HG03159 (cell line): ENCODE data around the gene LONRF2.

Experiments
- ATAC-seq: cut with Tn5 transposase; IDR thresholded peaks from one replicate; pipeline ENCODE4 v1.9.1; 2021; ENCODE audit warnings: mild to moderate bottlenecking, moderate library complexity; ENCODE audit not compliant: unreplicated experiment

LONRF2 gene

GRCh38 chr2:100301881-100302584 lies 20.3 kb downstream of the LONRF2 start:
- ATAC-seq: no peak

- ATAC-seq: no peak
These were observed 22.8 kb downstream of the LONRF2 start for GRCh38 chr2:100299548-100299947.

GRCh38 chr2:100297511-100297910 lies 24.8 kb downstream of the LONRF2 start:
- no peak for ATAC-seq

GRCh38 chr2:100294162-100294497 lies 28.2 kb downstream of the LONRF2 start:
- ATAC-seq: no peak

- no peak for ATAC-seq
These were observed 28.8 kb downstream of the LONRF2 start for GRCh38 chr2:100293341-100294161.

GRCh38 chr2:100292022-100292580 lies 30.2 kb downstream of the LONRF2 start:
- no peak for ATAC-seq

- no peak for ATAC-seq
These were observed 30.9 kb downstream of the LONRF2 start for GRCh38 chr2:100291152-100291970.

- ATAC-seq: no peak
These were observed 31.6 kb downstream of the LONRF2 start for GRCh38 chr2:100290718-100291151.

- ATAC-seq: no peak
These were observed 33.3 kb downstream of the LONRF2 start for GRCh38 chr2:100289020-100289419.

GRCh38 chr2:100286318-100286717 lies 36.0 kb downstream of the LONRF2 start:
- ATAC-seq: no peak

GRCh38 chr2:100285691-100286090 lies 36.6 kb downstream of the LONRF2 start:
- no peak for ATAC-seq

- ATAC-seq: no peak
These were observed 37.3 kb downstream of the LONRF2 start for GRCh38 chr2:100285011-100285410.

- no peak for ATAC-seq
These were observed 38.4 kb downstream of the LONRF2 start for GRCh38 chr2:100283724-100284501.

- ATAC-seq: no peak
These were observed 40.5 kb downstream of the LONRF2 start for GRCh38 chr2:100281521-100282438.

GRCh38 chr2:100279586-100280534 lies 42.4 kb downstream of the LONRF2 start:
- no peak for ATAC-seq

- no peak for ATAC-seq
These were observed 43.3 kb downstream of the LONRF2 start for GRCh38 chr2:100278986-100279385.

GRCh38 chr2:100278501-100278900 lies 43.8 kb downstream of the LONRF2 start:
- no peak for ATAC-seq

GRCh38 chr2:100277540-100278207 lies 44.6 kb downstream of the LONRF2 start:
- ATAC-seq: no peak
